ENCODE measurements around the gene C1QTNF7.
A peak's percentile ranks its signal among the peaks of the same experiment; 100 is the strongest.

Gene C1QTNF7

DNA sequence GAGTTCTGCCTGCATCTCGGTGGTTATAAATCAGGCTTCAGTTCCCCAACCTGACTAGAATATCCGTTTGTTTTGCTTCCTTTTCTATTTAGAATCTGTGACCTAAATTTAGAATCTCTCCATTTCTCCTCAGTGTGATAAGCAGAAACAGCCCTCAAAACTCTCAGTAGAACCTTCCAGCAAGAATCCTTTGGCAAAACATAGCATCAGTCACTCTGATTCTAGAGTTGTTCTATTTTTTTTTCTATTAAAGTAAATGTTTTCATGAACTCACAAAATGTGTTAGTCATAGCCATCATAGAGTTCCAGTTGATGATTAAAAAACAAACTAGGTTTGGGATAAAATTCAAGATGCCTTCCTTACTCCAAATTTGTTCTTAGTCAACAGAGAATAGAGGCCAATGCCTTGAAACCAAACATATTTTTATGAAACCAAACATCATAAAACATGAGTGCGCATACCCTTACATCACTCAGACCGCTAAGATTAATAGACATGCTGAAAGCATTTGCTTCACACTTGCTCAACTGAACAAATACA, 13.2 kb upstream of the C1QTNF7 start:
- peak; percentile 39 for DNase-seq (ENCODE audit: low read depth, low spot score)

DNA sequence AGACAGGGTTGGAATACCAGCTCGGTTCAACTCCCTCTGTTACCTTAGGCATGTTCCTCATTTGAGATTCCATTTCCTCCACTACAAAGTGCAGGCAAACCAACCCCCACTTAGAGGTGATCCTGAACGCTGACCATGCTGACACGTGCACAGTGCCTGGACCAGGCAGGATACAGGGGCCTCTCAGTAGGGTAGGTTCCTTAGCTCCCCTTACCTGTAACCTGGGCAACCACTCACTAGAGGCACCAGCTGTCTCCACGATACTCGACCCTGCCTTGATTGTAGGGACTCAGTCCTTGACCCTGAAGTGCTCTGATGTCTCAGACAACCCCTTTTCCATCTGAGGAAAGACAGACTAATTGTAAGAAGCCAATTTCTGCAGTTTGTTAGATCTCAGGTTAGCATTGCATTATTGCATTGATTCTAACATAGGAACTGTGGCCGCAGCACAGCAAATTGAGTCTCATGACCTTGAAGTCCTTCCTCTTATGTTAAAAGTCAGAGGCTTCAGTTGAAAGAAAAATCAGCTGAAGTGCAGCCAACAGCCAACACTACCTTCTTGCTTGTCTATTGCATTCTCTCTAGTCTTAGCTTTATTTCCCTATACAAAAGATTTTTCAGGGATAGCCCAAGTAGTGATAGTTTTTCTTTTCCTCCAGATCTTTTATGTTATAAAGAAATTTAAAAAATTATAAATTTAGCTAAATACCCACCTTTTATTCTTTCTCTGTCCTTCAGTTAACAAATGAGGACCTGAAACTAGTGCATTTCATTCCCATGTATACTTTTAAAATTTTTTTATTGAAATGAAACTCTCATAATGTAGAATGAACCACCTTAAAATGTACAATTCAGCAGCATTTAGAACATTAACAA, 11.2 kb upstream of the C1QTNF7 start:
- no peak for DNase-seq (ENCODE audit: low read depth, low spot score)

DNA sequence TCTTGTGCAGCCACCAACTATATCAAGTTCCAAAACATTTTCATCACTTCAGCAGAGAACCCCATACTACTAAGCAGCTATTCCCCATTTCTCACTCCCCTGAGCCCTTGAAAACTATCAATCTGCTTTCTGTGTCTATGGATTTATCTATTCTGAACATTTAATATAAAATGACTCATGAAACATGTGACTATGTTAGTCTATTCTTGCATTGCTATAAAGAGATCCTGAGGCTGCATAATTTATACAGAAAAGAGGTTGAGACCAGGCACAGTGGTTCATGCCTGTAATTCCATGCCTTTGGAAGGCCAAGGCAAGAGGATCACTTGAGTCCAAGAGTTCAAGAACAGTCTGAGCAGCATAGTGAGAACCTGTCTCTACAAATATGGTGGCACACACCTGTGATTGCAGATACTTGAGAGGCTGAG, 10.6 kb upstream of the C1QTNF7 start:
- DNase-seq (ENCODE audit: low read depth, low spot score), result no peak

DNA sequence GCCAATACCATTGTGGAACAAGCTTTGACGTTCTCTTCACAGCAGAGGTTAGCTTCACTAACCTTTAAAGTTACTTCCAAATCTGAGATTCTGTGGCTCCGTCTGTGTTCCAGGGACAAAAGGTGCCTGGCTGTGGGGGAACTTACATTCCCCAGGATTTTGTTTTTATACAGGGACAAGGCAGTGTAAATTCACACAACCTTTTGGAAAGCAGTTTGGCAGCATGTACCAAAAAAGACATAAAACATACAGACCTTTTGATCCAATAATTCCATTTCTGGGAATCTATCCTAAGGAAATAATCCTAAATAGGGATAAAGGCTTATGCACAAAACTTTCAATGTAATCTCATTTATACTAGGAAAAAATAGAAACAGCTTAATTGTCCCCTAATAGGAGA, 8.9 kb upstream of the C1QTNF7 start:
- DNase-seq (ENCODE audit: low read depth, low spot score), result no peak

DNA sequence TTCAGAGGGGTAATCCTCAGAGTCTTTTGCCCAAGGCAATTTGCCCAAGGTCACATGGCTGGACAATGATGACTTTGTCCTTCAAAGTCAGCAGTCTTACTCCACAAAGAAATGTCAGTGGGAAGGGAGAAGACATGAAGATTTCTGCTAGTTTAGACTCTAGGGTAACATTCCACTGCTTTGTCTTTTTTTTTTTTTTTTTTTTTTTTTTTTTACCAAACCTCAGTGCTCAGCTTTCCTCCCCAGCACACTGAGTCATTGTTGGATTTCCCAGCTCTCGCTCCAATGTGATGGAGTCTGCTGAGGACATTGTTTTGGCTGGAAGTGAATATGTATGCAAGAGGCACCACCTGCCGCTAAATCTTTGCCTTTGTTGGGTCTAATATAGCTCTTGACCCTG, 7.2 kb upstream of the C1QTNF7 start:
- peak; percentile 89 for DNase-seq (ENCODE audit: low read depth, low spot score)

DNA sequence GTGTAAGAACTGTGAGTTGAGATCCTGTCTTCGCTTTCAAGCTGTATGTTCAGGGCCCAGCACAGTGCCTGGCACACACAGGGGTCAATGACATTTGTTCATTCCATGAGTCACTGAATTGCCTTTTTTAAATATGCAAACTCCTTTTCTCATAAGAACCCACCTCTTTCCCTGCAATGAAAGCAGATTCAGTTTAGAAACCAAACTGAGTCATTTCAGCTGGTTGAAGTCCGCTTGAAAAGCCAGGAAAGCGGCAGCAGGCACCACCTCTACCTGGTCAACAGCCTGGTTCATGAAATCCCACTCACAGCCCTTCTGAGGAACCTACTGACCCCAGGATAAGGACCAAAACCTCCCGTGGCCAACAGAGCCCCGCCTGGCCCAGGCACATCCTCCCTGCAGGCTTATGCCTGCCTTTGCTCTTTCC, 4.5 kb upstream of the C1QTNF7 start:
- no peak for DNase-seq (ENCODE audit: low read depth, low spot score)

DNA sequence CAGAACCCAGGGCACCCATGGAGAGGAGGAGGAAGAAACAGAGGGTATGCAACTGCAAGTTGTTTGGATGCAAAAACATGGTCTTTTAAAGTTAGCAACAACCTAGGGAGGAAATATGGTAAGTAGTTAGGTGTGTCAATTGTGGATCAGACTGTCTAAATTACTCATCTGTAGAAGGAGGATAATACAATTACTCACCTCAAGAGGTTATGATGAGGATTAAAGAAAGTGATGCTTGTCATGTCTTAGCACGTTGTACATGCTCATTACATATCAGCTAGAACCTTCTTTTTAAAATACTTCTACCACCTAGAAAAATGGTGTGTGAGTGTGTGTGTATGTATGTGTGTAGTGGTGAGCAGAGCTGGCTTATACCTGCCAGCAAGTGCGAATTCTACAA, 2.3 kb upstream of the C1QTNF7 start:
- DNase-seq (ENCODE audit: low read depth, low spot score), result no peak

DNA sequence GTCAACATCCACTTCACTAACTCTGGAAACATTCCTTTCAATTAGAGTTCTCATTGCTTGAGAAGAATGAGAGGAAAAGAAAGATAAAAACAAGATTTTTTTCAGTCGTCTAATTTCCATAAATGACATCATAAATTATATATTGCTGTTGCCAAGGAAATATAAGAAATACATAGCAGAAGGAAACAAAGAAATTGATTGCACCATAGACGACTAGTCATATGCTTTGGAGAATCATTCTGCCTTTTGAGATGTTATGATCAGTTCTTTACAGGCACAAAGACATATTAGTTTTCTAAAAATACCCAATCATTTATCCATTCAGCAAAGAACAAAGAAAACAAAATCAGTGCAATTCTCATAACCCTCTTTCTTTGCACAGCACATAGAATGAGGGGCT, 672 bp upstream of the C1QTNF7 start:
- peak; percentile 32 for DNase-seq (ENCODE audit: low read depth, low spot score)

DNA sequence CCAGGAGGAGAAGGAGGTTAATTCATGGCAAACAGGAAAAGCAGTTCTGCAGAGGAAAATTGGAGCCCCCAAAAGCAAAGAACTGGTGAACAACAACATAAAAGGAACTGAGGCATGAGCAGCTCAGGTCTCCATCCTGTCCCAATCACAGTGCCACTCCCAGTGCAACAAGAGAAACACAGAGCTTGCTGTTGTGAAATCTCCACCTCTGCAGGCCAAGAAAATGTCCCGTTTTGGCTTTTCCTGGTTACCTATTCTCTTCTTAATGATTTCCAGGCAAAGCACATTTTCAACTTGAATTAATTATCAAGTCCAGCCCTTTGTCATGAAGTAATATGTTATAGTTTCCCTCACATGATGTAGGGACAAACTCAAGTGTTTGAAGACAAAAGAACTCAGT, 778 bp downstream of the C1QTNF7 start:
- DNase-seq (ENCODE audit: low read depth, low spot score), result no peak

DNA sequence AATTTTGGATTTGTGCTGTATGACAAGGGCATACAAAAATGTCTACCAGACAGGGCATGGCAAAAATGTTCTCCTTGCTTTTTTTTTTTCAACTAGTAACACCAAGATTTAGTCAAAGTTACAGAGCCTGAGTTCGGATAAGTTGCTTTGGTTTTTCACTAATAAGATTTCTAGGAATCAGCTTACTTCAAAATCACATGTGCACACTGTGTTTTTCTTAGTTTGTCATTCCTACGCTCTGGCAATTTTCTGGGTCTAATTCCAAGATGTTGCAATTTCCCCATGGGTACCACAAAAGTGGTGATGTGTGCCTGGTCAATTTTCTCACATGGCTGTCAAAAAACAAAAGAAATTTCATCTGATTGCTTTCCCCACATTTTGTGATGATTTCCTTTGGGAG, 6.3 kb downstream of the C1QTNF7 start:
- no peak for DNase-seq (ENCODE audit: low read depth, low spot score)

DNA sequence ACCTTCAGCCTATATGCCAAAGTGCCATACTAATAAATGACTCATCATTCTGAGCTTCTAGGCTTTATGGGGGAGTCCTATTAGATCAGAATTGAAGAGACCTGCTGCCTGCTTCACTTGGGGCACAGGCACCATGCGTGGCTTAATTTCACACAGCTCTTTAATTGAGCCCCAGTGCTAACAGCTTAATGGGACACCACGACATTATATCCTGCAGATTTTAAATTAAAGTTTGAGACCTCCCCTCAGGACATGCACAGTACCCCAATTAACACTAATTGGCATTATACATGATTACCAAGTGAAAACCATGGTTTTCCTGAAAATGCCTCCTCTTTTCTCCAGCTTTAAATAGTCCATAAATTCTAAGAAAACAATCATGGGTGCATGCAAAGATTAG, 6.8 kb downstream of the C1QTNF7 start:
- DNase-seq (ENCODE audit: low read depth, low spot score), result no peak

DNA sequence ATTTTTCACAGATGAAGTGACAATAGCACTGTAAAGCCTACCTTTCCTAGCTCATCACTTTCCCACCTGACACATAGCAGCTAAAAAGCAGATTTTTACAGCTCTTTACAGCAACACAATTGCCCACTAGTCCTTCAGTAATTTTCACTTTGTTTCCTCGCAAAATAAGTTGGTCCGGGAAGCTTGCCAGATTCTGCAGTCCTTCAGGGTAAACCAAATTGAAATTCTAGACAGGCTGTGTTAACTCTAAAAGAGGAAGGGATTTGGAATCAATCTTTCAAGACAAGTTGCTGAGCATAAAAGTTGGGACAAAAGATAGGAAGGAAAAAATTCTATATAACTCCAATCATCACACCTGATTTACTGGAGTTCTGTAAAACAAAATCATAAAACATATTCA, 8.7 kb downstream of the C1QTNF7 start:
- peak; percentile 88 for DNase-seq (ENCODE audit: low read depth, low spot score)

DNA sequence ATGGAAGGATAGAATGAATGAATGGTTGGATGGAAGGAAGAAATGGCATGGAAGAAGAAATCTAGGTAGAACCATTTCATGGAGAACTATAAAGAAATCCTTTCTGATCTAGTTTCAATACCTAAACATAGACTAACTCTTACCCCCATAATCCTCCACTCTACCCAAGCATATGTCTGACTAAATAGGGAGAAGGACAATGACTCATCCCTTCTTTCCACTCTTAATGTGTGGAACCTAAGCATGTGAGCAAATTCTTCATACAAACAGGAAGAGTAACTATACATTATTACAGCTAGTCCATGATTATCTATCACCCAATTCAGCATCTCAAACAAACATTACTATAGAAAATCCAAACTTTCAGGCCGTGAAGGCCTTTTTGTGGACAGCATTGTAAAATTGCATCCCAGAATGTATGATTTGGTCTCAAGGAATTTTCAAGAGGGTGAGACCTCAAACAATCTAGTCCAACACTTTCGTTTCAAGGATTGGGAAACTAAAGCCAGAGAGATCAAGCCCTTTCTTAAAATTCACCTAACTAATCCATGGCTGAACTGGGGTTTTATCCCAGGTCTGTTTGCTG, 11.2 kb downstream of the C1QTNF7 start:
- no peak for DNase-seq (ENCODE audit: low read depth, low spot score)

DNA sequence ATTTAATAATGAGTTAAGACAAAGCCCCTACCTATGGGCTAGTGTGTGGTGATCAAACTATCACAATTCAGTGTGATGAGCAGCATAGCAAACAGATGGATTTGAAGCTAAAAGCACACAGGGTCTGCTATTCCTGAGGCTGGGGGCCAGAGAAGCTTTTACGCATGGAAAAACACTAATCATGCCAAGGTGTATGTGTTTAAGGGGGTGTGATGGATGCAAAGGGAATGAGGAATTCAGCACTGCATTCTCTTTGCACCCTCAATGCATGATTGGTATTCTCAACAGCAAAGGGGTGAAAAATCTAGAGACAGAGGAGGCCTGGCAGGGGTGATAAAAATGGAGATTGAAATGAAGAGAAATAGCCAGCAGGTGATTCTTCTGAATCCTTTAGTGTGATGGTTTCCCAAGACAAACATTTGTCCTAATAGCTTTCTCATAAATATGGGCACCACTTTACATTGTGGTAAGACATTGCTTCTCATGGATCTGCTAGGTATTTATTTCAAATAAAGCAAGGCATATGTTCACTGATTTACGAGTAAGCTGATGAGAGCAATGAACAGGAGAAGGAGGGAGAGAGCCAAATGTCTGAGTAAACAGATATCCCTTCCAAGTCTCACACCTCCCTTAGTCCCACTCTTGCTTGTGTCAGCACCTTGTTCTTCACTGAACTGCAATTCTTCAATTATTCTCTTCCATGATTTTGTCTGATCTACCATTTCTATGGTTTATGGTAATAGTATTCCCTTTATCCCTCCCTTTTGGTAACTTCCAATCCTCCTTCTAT, 15.7 kb downstream of the C1QTNF7 start:
- no peak for DNase-seq (ENCODE audit: low read depth, low spot score)

DNA sequence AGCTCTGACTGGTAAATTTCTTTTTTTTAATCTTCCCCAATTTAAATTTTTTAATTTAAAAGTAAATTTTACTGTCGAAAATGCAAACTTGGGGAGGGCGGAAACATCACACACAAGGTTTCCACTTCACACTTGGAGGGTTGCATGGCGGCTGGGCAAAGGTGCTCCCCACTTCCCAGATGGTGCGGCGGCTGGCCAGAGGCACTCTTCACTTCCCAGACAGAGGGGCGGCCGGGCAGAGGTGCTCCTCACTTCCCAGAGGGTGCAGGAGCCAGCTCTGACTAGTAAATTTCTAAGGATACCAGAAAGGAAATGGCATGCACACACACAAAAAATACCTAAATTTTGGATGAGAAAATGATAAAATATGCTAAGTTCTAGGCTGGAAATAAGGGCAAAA, 16.4 kb downstream of the C1QTNF7 start:
- DNase-seq (ENCODE audit: low read depth, low spot score), result no peak

DNA sequence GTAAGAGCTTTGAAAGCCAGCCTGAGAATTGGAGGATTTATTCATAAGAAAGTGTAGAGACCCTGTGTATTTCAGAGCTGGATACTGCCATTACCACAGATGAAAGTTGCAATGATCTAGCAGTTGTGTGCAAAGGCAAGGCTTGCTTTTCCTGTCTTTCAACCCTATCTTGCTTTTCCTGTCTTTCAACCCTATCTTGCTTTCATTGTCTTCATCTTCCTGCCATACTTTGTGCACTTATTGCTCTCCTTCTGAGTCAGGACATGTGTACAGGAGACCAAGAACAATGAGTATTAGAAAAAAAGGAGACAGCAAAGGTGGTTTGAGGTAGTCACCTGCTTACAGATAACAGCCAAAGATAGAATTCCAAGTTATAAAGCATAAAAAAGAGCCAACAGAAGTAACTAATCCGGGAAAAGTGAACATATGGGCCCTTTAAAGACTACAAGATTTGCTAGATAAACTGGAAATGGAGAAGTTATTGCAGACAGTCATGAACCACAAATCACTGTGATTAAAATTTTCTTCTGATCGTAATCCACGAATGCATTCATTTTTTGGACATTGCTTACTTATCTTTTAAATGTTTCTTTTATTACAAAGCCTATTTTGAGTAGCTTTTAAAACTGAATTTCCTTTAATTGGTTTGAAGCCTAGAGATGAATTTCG, 17.2 kb downstream of the C1QTNF7 start:
- no peak for DNase-seq (ENCODE audit: low read depth, low spot score)

DNA sequence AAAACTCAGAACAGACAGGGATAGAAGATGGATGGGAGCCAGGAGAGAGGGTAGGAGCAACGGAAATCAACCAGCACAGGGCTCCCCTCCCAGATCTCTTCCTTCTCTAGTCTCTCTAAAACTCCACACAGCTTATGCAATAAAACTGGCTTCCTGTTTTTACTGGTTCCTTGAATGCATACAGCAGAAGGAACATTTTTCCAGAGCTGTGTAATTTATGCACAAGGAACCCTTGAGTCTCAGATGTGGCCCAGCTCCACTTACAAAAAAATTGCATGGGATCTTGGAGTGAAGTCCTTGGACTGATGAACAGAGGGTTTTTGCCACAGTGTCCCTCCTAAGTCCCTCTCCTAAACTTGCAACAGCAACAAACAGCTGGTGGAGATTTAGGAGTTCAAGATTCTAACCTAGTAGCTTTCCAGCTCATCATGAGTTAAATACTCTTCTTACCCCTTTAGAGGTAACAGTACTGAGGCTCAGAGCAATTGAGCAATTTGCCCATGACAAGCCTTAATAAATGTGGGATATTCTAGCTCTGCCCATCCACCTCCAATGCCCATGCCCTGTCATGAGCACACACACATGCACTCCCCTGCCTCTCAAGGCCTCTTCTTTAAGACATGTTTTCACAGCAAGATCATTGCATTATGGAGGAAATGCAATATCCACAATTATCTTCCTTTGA, 23.5 kb downstream of the C1QTNF7 start:
- no peak for DNase-seq (ENCODE audit: low read depth, low spot score)

DNA sequence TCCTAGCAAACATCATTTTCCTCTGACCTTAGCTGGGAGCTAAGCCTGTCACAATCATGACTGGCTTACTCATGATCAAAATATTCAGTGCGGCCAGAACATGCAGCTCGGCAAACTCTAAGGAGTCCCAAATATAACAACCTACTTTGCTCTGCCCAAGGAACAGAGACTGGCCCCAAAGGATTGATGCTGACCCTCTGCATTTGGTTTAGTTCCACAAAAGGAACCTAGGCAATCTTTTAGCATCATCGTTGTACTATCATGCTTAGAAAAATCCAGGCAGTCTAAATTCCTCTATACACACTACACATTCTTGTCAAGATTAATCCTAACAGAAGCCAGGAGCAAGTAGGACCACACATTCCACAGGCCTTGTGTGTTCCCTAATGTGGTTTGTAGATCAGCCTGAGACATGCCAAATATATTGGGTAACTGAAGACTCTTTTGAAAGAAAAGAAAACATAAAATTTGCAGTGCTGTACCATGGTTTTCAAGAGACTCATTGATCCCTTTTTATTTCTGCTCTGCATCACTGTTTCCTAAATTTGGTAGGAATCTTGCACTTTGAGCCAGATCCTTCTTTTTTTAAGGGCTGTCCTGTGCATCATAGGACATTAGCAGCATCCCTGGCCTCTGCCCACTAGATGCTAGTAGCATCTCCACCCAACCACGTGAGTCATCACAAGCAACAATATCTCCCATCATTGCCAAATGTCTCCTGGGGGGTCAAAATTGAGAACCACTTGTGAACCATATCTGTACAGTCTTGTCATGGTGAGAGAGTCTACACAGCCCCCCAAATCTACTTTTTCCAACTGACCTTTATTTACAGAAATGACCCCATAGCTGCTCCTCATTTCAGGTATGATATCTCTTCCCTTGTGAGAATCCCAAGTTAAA, 24.3 kb downstream of the C1QTNF7 start:
- DNase-seq (ENCODE audit: low read depth, low spot score), result peak; percentile 94

DNA sequence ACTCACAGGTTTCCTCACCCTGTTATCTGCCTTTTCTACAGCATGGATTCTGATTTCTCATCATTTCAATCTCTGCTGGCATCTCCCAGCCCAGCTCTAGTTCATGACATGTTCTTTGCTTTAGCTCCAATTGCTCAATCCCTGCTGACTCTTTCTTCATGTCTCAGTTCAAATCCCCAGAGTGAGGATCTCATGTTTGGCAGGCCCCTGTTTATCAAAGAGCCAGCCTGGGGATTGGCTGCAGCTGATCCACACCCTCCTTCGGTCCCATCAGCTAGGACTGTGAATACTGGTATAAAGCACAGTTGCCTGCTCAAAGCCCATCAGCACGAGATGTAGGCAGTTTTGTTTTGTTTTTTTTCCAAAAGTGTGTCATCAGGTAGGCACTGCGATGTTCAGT, 27.5 kb downstream of the C1QTNF7 start:
- no peak for DNase-seq (ENCODE audit: low read depth, low spot score)
